ENCODE results near the gene PCK2. TPM values are rescaled to one million over a fixed set of nuclear protein-coding genes. Genes with fewer than 3 reads are reported as not detected.

PCK2 gene
- total and polyA plus RNA-seq, 2 of the 8 experiments (the other 6 are each of a cell fraction or from before 2014, with no cell fraction given): 81.9 to 115 TPM

DNA sequence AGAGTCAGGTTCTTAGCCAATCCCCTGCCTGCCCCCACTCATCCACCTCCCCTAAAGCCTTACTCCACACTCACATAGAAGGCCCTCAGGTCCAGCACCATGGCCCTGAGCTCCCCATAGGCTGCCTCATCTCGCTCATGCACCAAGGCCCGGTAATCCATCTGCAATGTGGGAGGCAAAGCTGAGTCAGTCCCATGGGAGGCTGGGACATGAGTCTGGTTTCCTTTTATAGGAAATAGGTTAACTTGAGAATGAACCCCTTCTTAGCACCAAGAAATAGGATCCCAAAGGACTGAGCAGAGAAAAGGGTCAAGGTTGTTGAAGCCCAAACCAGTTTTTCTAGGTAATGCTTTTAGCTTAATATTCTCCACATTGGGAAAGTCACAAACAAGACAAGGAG, 49.4 kb downstream of the PCK2 start (continued):
- TF ChIP-seq SIX5 (IDR thresholded peaks at IDR 0.05; ENCODE audit: low read depth, low read length) (no peak), ZNF274 (IDR thresholded peaks at IDR 0.05; ENCODE audit: borderline replicate concordance, extremely low read depth, low read length) (no peak), KDM1A (IDR thresholded peaks at IDR 0.05; ENCODE audit: borderline replicate concordance, low read length) (no peak), TEAD4 (IDR thresholded peaks at IDR 0.05; ENCODE audit: low read depth, low read length) (no peak), GTF2F1 (IDR thresholded peaks at IDR 0.05; ENCODE audit: borderline replicate concordance, low read depth, low read length) (no peak)
- TF ChIP-seq, protein P1, sequence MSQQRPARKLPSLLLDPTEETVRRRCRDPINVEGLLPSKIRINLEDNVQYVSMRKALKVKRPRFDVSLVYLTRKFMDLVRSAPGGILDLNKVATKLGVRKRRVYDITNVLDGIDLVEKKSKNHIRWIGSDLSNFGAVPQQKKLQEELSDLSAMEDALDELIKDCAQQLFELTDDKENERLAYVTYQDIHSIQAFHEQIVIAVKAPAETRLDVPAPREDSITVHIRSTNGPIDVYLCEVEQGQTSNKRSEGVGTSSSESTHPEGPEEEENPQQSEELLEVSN (IDR thresholded peaks at IDR 0.05): no peak

All from H1 (cell line).